ENCODE results near the gene C1orf210.

GRCh38 chr1:43272161-43272560 lies 13.2 kb downstream of the C1orf210 start:
- no peak for TF ChIP-seq CHD4 (IDR thresholded peaks at IDR 0.05; ENCODE audit: insufficient read depth, insufficient replicate concordance, low read depth, low read length, poor library complexity, severe bottlenecking)
- no peak for TF ChIP-seq TBP (optimal IDR thresholded peaks at IDR 0.05; ENCODE audit: low read depth, low read length)
- no peak for TF ChIP-seq RBBP5 (IDR thresholded peaks at IDR 0.05; ENCODE audit: borderline replicate concordance, insufficient read depth, low read length, poor library complexity, severe bottlenecking)
- TF ChIP-seq SMARCA4 (IDR thresholded peaks at IDR 0.05), result no peak
